Activated B cell treated with CpG ODN at 0.5 μM for 24 hours (primary cell): ENCODE results near the gene BAZ1B. TPM values are rescaled to one million over a fixed set of nuclear protein-coding genes. Genes with fewer than 3 reads are reported as not detected.

Source experiments
- ATAC-seq: fragments of 200-7000 bp; cut with Tn5 transposase; one replicate; pipeline ENCODE4 v1.10.0; 2021; ENCODE audit warnings: low read depth, mild to moderate bottlenecking, moderate library complexity
- CTCF ChIA-PET: fragments of 350-600 bp; sonication (Branson Sonifier 250); formaldehyde crosslinking; loops from one replicate; lab custom pipeline; 2021; ENCODE audit warnings: antibody characterized with exemption; lab: Charles Lee
- POLR2A ChIA-PET: fragments of 350-600 bp; sonication (Branson Sonifier 250); formaldehyde crosslinking; loops from one replicate; lab custom pipeline; 2021; ENCODE audit warnings: antibody characterized with exemption; lab: Charles Lee
- DNase-seq: peaks from one replicate; pipeline ENCODE4 v3.0.0; 2022
- H3K27ac Mint-ChIP-seq: one replicate; pipeline ENCODE4 v1.8.0; 2020; ENCODE audit warnings: mixed read lengths
- H3K27me3 Mint-ChIP-seq: one replicate; pipeline ENCODE4 v1.8.0; 2021; ENCODE audit warnings: mixed read lengths
- H3K36me3 Mint-ChIP-seq: one replicate; pipeline ENCODE4 v1.8.0; 2021; ENCODE audit warnings: low read depth, mixed read lengths
- H3K4me1 Mint-ChIP-seq: one replicate; pipeline ENCODE4 v1.8.0; 2021; ENCODE audit warnings: mixed read lengths
- H3K4me3 Mint-ChIP-seq: one replicate; pipeline ENCODE4 v1.8.0; 2020; ENCODE audit warnings: mild to moderate bottlenecking, mixed read lengths
- H3K9me3 Mint-ChIP-seq: one replicate; pipeline ENCODE4 v1.8.0; 2020; ENCODE audit warnings: mixed read lengths
- CTCF ChIP-seq: fragments of 200-600 bp; IDR thresholded peaks from one replicate; pipeline ENCODE4 v1.8.0; 2022; ENCODE audit warnings: antibody characterized with exemption, mild to moderate bottlenecking
- intact Hi-C: fragments of 100-400 bp; cut with micrococcal nuclease; formaldehyde crosslinking; loops from one replicate; pipeline ENCODE4 v1.15.1; 2024
- total RNA-seq: library from RNA; stranded (reverse); gene quantifications from 2 replicates; pipeline ENCODE4 v1.2.3, GENCODE V29; 2022

BAZ1B gene
- total RNA-seq, 1 donor from 2014 or later = 59.1 TPM

GRCh38 chr7:73466112-73466511, 56.0 kb downstream of the BAZ1B start:
- Mint-ChIP-seq H3K36me3 (peaks cover 84% of the 10 kb centered on the region), H3K9me3 (no peaks in the 10 kb centered on the region), H3K27ac (no peak overlapping the region), H3K27me3 (no peaks in the 10 kb centered on the region), H3K4me1 (no peaks in the 10 kb centered on the region), H3K4me3 (no peak overlapping the region)
- ChIA-PET POLR2A (no interaction called here), CTCF (no interaction called here)
- intact Hi-C loops = no loop called here
- no peak for TF ChIP-seq CTCF
- no peak for ATAC-seq
- no peak for DNase-seq

GRCh38 chr7:73463966-73464365, 58.1 kb downstream of the BAZ1B start:
- DNase-seq (no peak), ATAC-seq (no peak)
- H3K27ac Mint-ChIP-seq = no peak overlapping the region
- CTCF ChIA-PET = interaction anchor here (2.4 kb wide), 1 partner anchor 12 kb away, joined by 10 read pairs; no protein-coding TSS in a partner anchor
- H3K4me1 Mint-ChIP-seq = no peaks in the 10 kb centered on the region
- H3K27me3 Mint-ChIP-seq = no peaks in the 10 kb centered on the region
- peaks cover 84% of the 10 kb centered on the region for H3K36me3 Mint-ChIP-seq
- no peak for TF ChIP-seq CTCF
- POLR2A ChIA-PET = no interaction called here
- no peak overlapping the region for H3K4me3 Mint-ChIP-seq
- H3K9me3 Mint-ChIP-seq = no peaks in the 10 kb centered on the region
- intact Hi-C loops = no loop called here

GRCh38 chr7:73463260-73463659, 58.8 kb downstream of the BAZ1B start:
- no peak for DNase-seq
- H3K36me3 Mint-ChIP-seq = peaks cover 81% of the 10 kb centered on the region
- CTCF ChIA-PET = interaction anchor here (2.4 kb wide), 1 partner anchor 12 kb away, joined by 10 read pairs; no protein-coding TSS in a partner anchor
- no peaks in the 10 kb centered on the region for H3K9me3 Mint-ChIP-seq
- intact Hi-C loops = no loop called here
- H3K4me1 Mint-ChIP-seq = no peaks in the 10 kb centered on the region
- POLR2A ChIA-PET = no interaction called here
- ATAC-seq = no peak
- H3K4me3 Mint-ChIP-seq = no peak overlapping the region
- no peak for TF ChIP-seq CTCF
- H3K27ac Mint-ChIP-seq = no peak overlapping the region
- H3K27me3 Mint-ChIP-seq = no peaks in the 10 kb centered on the region

GRCh38 chr7:73461782-73462285, 60.3 kb downstream of the BAZ1B start:
- H3K36me3 Mint-ChIP-seq = peaks cover 85% of the 10 kb centered on the region
- no peak overlapping the region for H3K4me3 Mint-ChIP-seq
- intact Hi-C loops = no loop called here
- no peaks in the 10 kb centered on the region for H3K27me3 Mint-ChIP-seq
- H3K9me3 Mint-ChIP-seq = no peaks in the 10 kb centered on the region
- H3K4me1 Mint-ChIP-seq = no peaks in the 10 kb centered on the region
- DNase-seq (no peak), ATAC-seq (no peak)
- ChIA-PET CTCF (interaction anchor here (2.4 kb wide), 1 partner anchor 10 kb away, joined by 10 read pairs; no protein-coding TSS in a partner anchor), POLR2A (no interaction called here)
- H3K27ac Mint-ChIP-seq = no peak overlapping the region
- no peak for TF ChIP-seq CTCF

- CTCF ChIA-PET = no interaction called here
- no peak for ATAC-seq
These were observed 67.7 kb downstream of the BAZ1B start for GRCh38 chr7:73454424-73454823.

More at GRCh38 chr7:73454424-73454823, 67.7 kb downstream of the BAZ1B start:
- Mint-ChIP-seq H3K4me3 (no peak overlapping the region), H3K36me3 (peaks cover 77% of the 10 kb centered on the region), H3K4me1 (no peaks in the 10 kb centered on the region), H3K27me3 (no peaks in the 10 kb centered on the region), H3K9me3 (no peaks in the 10 kb centered on the region), H3K27ac (no peak overlapping the region)
- POLR2A ChIA-PET = no interaction called here
- no peak for DNase-seq
- intact Hi-C loops = loop anchor here (5.0 kb wide), 2 partner anchors 527 to 627 kb away; partner anchors contain the start of genes POM121 and TYW1B
- TF ChIP-seq CTCF = no peak
